SK-N-SH treated with all-trans-retinoic acid at 6 μM for 48 hours (cell line): Measurements from ENCODE around the gene POMP.

Source experiments
- ATAC-seq: fragments of 200-7000 bp; cut with Tn5 transposase; 3 replicates; pipeline ENCODE4 v1.9.1; 2020; ENCODE audit warnings: mild to moderate bottlenecking, moderate library complexity
- BACH2 ChIP-seq: fragments of 250-450 bp; sonication (Bioruptor Pico); IDR thresholded peaks from 2 replicates; pipeline ENCODE4 v1.9.0; 2021; ENCODE audit warnings: mild to moderate bottlenecking, borderline replicate concordance
- CSDC2 ChIP-seq: fragments of 250-450 bp; sonication (Bioruptor Pico); IDR thresholded peaks from 2 replicates; pipeline ENCODE4 v1.5.0; 2020; ENCODE audit warnings: mild to moderate bottlenecking, moderate library complexity
- ESRRG ChIP-seq: fragments of 250-450 bp; sonication (Bioruptor Pico); IDR thresholded peaks from 2 replicates; pipeline ENCODE4 v1.6.1; 2021; ENCODE audit warnings: mild to moderate bottlenecking
- GLIS3 ChIP-seq: fragments of 250-450 bp; sonication (Bioruptor Pico); IDR thresholded peaks from 2 replicates; pipeline ENCODE4 v1.5.0; 2020; ENCODE audit warnings: mild to moderate bottlenecking, moderate library complexity
- ISL1 ChIP-seq: fragments of 250-450 bp; sonication (Bioruptor Pico); IDR thresholded peaks from 2 replicates; pipeline ENCODE4 v2.1.2; 2022; ENCODE audit warnings: mild to moderate bottlenecking, moderate library complexity
- OSR1 ChIP-seq: fragments of 250-450 bp; sonication (Bioruptor Pico); IDR thresholded peaks from 2 replicates; pipeline ENCODE4 v1.8.0; 2022; ENCODE audit warnings: moderate library complexity, mild to moderate bottlenecking, inconsistent platforms
- PPARA ChIP-seq: fragments of 250-450 bp; sonication (Bioruptor Pico); IDR thresholded peaks from 2 replicates; pipeline ENCODE4 v1.5.0; 2020; ENCODE audit warnings: mild to moderate bottlenecking, borderline replicate concordance
- RARB ChIP-seq: fragments of 250-450 bp; sonication (Bioruptor Pico); IDR thresholded peaks from 2 replicates; pipeline ENCODE4 v1.8.0; 2021; ENCODE audit warnings: mild to moderate bottlenecking, moderate library complexity
- SNAI2 ChIP-seq: fragments of 250-450 bp; sonication (Bioruptor Pico); IDR thresholded peaks from 2 replicates; pipeline ENCODE4 v1.5.0; 2020; ENCODE audit warnings: mild to moderate bottlenecking, moderate library complexity
- TCF4 ChIP-seq: fragments of 250-450 bp; sonication (Bioruptor Pico); IDR thresholded peaks from 2 replicates; pipeline ENCODE4 v1.8.0; 2021; ENCODE audit warnings: mild to moderate bottlenecking, moderate library complexity, borderline replicate concordance
- TOX ChIP-seq: fragments of 250-450 bp; sonication (Bioruptor Pico); IDR thresholded peaks from 2 replicates; pipeline ENCODE4 v1.8.0; 2021; ENCODE audit warnings: mild to moderate bottlenecking, moderate library complexity, borderline replicate concordance
- ZC3H10 ChIP-seq: fragments of 250-450 bp; sonication (Bioruptor Pico); IDR thresholded peaks from 2 replicates; pipeline ENCODE4 v1.5.1; 2021; ENCODE audit warnings: mild to moderate bottlenecking, moderate library complexity
- ZFP30 ChIP-seq: fragments of 450-650 bp; formaldehyde crosslinking; IDR thresholded peaks from 2 replicates; pipeline ENCODE4 v1.5.0; 2022; ENCODE audit warnings: mild to moderate bottlenecking, moderate library complexity
- ZNF565 ChIP-seq: fragments of 450-650 bp; formaldehyde crosslinking; conservative IDR thresholded peaks from 2 replicates; pipeline ENCODE4 v1.5.0; 2020; ENCODE audit warnings: low read depth, mild to moderate bottlenecking, moderate library complexity
- ZNF70 ChIP-seq: fragments of 450-650 bp; formaldehyde crosslinking; IDR thresholded peaks from 2 replicates; pipeline ENCODE4 v1.5.0; 2020; ENCODE audit warnings: mild to moderate bottlenecking, moderate library complexity
- ZNF8 ChIP-seq: fragments of 450-650 bp; formaldehyde crosslinking; IDR thresholded peaks from 2 replicates; pipeline ENCODE4 v1.5.0; 2020; ENCODE audit warnings: mild to moderate bottlenecking, moderate library complexity
- TF ChIP-seq, protein P1 (sequence below): fragments of 250-450 bp; sonication (Bioruptor Pico); IDR thresholded peaks from 2 replicates; pipeline ENCODE4 v1.8.0; 2021; ENCODE audit warnings: low read depth, mild to moderate bottlenecking, moderate library complexity, borderline replicate concordance
- TF ChIP-seq, protein P2 (sequence below): fragments of 250-450 bp; sonication (Bioruptor Pico); IDR thresholded peaks from 2 replicates; pipeline ENCODE4 v1.5.0; 2020; ENCODE audit warnings: mild to moderate bottlenecking, moderate library complexity
- TF ChIP-seq, protein P3 (sequence below): fragments of 250-450 bp; sonication (Bioruptor Pico); IDR thresholded peaks from 2 replicates; pipeline ENCODE4 v1.8.0; 2020; ENCODE audit warnings: mild to moderate bottlenecking, moderate library complexity, borderline replicate concordance
- TF ChIP-seq, protein P4 (sequence below): fragments of 250-450 bp; sonication (Bioruptor Pico); IDR thresholded peaks from 2 replicates; pipeline ENCODE4 v1.5.1; 2020; ENCODE audit warnings: low read depth, mild to moderate bottlenecking, moderate library complexity

The POMP gene

DNA sequence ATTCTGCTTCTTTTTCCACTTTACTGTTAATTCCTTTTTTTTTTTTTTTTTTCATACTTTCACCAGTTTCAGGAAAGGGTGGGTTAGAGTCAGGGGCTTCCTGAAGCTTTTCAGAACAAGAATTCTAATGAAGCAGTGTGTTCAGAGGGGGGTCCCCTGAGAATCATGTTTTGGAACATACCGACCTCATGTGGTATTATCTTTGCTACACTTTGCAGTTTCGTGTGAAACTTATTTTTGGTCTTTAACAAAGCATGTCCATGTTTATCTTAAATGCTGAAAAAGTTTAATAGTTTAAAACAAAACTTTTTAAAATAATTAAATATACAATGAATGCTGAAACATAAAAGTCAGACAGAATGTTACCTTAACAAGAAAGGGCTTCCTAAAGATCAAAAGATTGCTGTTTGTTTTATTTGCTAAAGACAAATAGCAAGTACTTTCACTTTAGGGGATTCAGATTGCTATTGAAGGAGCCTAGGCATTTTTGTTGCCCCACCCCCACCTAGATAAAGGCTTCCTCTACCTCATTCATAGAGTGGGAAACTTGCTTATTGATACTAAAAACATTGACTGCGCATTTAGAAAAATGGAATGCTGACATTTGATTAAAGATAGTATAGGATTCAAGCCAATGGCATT is 21.1 kb upstream of the POMP start:
- ATAC-seq, result no peak
- TF ChIP-seq ZC3H10 (CRISPR knock-in tag) (no peak), GLIS3 (CRISPR knock-in tag) (no peak), ZNF70 (no peak), ESRRG (CRISPR knock-in tag) (no peak), RARB (CRISPR knock-in tag) (no peak), ZNF8 (CRISPR knock-in tag) (no peak), ZNF565 (CRISPR knock-in tag) (no peak), ISL1 (no peak), CSDC2 (CRISPR knock-in tag) (no peak)
- TF ChIP-seq, protein P1, sequence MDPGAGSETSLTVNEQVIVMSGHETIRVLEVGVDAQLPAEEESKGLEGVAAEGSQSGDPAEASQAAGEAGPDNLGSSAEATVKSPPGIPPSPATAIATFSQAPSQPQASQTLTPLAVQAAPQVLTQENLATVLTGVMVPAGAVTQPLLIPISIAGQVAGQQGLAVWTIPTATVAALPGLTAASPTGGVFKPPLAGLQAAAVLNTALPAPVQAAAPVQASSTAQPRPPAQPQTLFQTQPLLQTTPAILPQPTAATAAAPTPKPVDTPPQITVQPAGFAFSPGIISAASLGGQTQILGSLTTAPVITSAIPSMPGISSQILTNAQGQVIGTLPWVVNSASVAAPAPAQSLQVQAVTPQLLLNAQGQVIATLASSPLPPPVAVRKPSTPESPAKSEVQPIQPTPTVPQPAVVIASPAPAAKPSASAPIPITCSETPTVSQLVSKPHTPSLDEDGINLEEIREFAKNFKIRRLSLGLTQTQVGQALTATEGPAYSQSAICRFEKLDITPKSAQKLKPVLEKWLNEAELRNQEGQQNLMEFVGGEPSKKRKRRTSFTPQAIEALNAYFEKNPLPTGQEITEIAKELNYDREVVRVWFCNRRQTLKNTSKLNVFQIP (CRISPR knock-in tag), result no peak
- TF ChIP-seq, all 23 proteins: peak for 0

DNA sequence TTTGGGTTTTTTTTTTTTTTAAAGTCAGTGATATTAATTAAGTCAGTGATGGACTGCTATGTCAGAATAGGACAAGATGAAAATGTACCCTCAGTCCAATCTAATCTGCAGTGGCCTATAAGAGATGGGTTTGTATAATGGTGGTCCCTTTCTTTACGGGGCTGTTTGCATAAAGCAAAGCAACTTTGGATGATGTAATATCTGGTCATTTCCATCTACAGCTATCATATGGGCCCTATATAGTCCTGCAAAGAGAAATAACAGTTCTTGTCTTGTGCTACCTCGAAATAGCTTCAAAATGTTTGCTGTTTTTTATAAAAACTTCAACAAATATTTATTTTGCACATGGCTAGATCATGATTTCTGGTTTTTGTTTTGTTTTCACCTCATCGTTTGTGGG is 20.2 kb upstream of the POMP start:
- TF ChIP-seq, protein P1 (CRISPR knock-in tag), result no peak
- TF ChIP-seq BACH2, result no peak
- TF ChIP-seq TOX, result no peak
- TF ChIP-seq OSR1 (CRISPR knock-in tag), result no peak
- no peak for TF ChIP-seq ZFP30 (CRISPR knock-in tag)
- TF ChIP-seq RARB (CRISPR knock-in tag), result no peak
- no peak for TF ChIP-seq ZC3H10 (CRISPR knock-in tag)
- TF ChIP-seq ZNF565 (CRISPR knock-in tag), result no peak
- TF ChIP-seq, all 23 proteins: peak for 0
- no peak; the same call in 2 of the 3 replicates for ATAC-seq

DNA sequence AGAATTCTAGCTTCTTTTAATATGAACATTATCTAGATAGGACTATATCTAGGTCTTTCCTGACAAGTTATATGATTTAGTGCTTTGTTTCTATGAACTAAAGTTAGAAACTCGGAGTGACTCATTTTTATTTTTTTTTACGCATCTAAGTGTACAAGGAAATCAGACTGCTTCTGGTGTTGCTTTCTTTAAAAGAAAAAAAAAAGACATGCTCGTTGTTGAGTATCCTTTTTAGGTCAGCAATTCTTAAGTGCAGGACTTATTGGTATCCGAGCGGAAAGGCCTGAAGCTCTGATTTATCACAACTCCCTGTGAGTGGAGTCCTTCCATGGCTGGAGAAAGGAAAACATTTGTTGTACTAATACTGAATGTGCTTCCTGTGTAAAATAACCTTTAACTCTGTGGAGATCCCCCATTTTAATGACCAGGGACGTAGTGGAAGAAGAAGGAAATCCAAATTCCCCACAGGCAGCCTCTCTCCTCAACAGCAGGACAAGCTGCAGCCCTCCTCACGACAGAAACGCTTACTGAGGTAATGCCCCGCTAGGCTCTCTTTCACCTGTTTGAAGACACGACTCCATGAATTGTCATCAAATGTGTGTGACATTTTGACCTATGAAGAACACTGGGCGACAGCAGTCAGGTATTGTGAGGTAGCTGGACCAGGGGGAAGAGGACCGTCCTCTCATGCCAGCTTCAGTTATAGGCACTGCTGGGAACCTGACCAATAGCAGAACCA is 17.9 kb upstream of the POMP start:
- no peak; the same call in 2 of the 3 replicates for ATAC-seq
- TF ChIP-seq GLIS3 (CRISPR knock-in tag) (no peak), ZNF8 (CRISPR knock-in tag) (no peak), TOX (no peak), RARB (CRISPR knock-in tag) (no peak), TCF4 (no peak), CSDC2 (CRISPR knock-in tag) (no peak), OSR1 (CRISPR knock-in tag) (no peak), SNAI2 (CRISPR knock-in tag) (no peak), ISL1 (no peak), ZNF565 (CRISPR knock-in tag) (no peak), BACH2 (no peak), PPARA (no peak), ZC3H10 (CRISPR knock-in tag) (no peak)
- TF ChIP-seq, protein P1 (CRISPR knock-in tag), result no peak
- TF ChIP-seq, protein P2, sequence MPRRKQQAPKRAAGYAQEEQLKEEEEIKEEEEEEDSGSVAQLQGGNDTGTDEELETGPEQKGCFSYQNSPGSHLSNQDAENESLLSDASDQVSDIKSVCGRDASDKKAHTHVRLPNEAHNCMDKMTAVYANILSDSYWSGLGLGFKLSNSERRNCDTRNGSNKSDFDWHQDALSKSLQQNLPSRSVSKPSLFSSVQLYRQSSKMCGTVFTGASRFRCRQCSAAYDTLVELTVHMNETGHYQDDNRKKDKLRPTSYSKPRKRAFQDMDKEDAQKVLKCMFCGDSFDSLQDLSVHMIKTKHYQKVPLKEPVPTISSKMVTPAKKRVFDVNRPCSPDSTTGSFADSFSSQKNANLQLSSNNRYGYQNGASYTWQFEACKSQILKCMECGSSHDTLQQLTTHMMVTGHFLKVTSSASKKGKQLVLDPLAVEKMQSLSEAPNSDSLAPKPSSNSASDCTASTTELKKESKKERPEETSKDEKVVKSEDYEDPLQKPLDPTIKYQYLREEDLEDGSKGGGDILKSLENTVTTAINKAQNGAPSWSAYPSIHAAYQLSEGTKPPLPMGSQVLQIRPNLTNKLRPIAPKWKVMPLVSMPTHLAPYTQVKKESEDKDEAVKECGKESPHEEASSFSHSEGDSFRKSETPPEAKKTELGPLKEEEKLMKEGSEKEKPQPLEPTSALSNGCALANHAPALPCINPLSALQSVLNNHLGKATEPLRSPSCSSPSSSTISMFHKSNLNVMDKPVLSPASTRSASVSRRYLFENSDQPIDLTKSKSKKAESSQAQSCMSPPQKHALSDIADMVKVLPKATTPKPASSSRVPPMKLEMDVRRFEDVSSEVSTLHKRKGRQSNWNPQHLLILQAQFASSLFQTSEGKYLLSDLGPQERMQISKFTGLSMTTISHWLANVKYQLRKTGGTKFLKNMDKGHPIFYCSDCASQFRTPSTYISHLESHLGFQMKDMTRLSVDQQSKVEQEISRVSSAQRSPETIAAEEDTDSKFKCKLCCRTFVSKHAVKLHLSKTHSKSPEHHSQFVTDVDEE (CRISPR knock-in tag), result no peak

DNA sequence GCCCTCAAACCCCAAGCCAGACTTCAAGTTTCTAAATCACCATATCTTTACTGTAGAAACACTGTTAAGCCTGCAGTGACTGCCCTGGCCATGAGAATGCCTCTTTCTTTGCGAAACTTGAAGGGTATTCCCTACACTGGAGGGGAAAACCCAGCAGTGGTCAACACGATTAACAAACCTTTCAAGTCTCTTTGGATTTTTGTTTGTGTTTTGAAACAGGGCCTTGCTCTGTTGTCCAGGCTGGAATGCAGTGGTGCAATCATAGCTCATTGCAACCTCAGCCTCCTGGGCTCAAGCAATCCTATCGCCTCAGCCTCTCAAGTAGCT is 17.4 kb upstream of the POMP start:
- no peak for ATAC-seq
- no peak for TF ChIP-seq ESRRG (CRISPR knock-in tag)
- TF ChIP-seq SNAI2 (CRISPR knock-in tag), result no peak
- no peak for TF ChIP-seq CSDC2 (CRISPR knock-in tag)
- no peak for TF ChIP-seq PPARA
- no peak for TF ChIP-seq TCF4
- TF ChIP-seq, protein P3, sequence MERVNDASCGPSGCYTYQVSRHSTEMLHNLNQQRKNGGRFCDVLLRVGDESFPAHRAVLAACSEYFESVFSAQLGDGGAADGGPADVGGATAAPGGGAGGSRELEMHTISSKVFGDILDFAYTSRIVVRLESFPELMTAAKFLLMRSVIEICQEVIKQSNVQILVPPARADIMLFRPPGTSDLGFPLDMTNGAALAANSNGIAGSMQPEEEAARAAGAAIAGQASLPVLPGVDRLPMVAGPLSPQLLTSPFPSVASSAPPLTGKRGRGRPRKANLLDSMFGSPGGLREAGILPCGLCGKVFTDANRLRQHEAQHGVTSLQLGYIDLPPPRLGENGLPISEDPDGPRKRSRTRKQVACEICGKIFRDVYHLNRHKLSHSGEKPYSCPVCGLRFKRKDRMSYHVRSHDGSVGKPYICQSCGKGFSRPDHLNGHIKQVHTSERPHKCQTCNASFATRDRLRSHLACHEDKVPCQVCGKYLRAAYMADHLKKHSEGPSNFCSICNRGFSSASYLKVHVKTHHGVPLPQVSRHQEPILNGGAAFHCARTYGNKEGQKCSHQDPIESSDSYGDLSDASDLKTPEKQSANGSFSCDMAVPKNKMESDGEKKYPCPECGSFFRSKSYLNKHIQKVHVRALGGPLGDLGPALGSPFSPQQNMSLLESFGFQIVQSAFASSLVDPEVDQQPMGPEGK (CRISPR knock-in tag), result no peak
- TF ChIP-seq, protein P4, sequence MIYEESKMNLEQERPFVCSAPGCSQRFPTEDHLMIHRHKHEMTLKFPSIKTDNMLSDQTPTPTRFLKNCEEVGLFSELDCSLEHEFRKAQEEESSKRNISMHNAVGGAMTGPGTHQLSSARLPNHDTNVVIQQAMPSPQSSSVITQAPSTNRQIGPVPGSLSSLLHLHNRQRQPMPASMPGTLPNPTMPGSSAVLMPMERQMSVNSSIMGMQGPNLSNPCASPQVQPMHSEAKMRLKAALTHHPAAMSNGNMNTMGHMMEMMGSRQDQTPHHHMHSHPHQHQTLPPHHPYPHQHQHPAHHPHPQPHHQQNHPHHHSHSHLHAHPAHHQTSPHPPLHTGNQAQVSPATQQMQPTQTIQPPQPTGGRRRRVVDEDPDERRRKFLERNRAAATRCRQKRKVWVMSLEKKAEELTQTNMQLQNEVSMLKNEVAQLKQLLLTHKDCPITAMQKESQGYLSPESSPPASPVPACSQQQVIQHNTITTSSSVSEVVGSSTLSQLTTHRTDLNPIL (CRISPR knock-in tag), result no peak
- no peak for TF ChIP-seq OSR1 (CRISPR knock-in tag)
- no peak for TF ChIP-seq TOX
- TF ChIP-seq, protein P1 (CRISPR knock-in tag), result no peak
